Activated CD4-positive, alpha-beta T cell treated with anti-CD3 and anti-CD28 coated beads, Interleukin-2, amount 10 ng/mL, durations not matched to agents 24 days and 14 days (primary cell): ENCODE data around the gene NEDD4L. TPM values are rescaled to one million over a fixed set of nuclear protein-coding genes. Genes with fewer than 3 reads are reported as not detected.
"Not testable (repeated sequence)": the region's sequence is repeated elsewhere in the genome, so short reads cannot be mapped to it uniquely, and the experiment has no call there.

Experiments
- DNase-seq: peaks from one replicate; pipeline ENCODE4 v3.0.0; 2022
- H3K27ac Mint-ChIP-seq: one replicate; pipeline ENCODE4 v1.8.0; 2022; ENCODE audit warnings: mild to moderate bottlenecking, mixed read lengths
- H3K27me3 Mint-ChIP-seq: one replicate; pipeline ENCODE4 v1.8.0; 2022; ENCODE audit warnings: mixed read lengths
- H3K36me3 Mint-ChIP-seq: one replicate; pipeline ENCODE4 v1.8.0; 2022; ENCODE audit warnings: low read depth, mild to moderate bottlenecking, mixed read lengths
- H3K4me1 Mint-ChIP-seq: one replicate; pipeline ENCODE4 v1.8.0; 2021; ENCODE audit warnings: mixed read lengths
- H3K4me3 Mint-ChIP-seq: one replicate; pipeline ENCODE4 v1.8.0; 2022; ENCODE audit warnings: mild to moderate bottlenecking, moderate library complexity, mixed read lengths
- H3K9me3 Mint-ChIP-seq: one replicate; pipeline ENCODE4 v1.8.0; 2021; ENCODE audit warnings: mixed read lengths
- intact Hi-C: fragments of 100-400 bp; cut with micrococcal nuclease; formaldehyde crosslinking; loops from one replicate; pipeline ENCODE4 v1.15.1; 2023
- total RNA-seq: library from RNA; stranded (reverse); gene quantifications from 2 replicates; pipeline ENCODE4 v1.2.3, GENCODE V29; 2022

NEDD4L gene
- total RNA-seq, 1 donor from 2014 or later = 4.2 TPM

GRCh38 chr18:58038063-58038462 lies 6.0 kb upstream of the NEDD4L start:
- H3K27ac Mint-ChIP-seq = no peak overlapping the region
- no peaks in the 10 kb centered on the region for H3K9me3 Mint-ChIP-seq
- H3K36me3 Mint-ChIP-seq = no peaks in the 10 kb centered on the region
- DNase-seq = no peak
- H3K27me3 Mint-ChIP-seq = peaks cover 49% of the 10 kb centered on the region
- H3K4me3 Mint-ChIP-seq = no peak overlapping the region
- intact Hi-C loops = no loop called here
- peaks cover 5% of the 10 kb centered on the region for H3K4me1 Mint-ChIP-seq

- no peak overlapping the region for H3K4me3 Mint-ChIP-seq
- peaks cover 58% of the 10 kb centered on the region for H3K27me3 Mint-ChIP-seq
- H3K36me3 Mint-ChIP-seq = no peaks in the 10 kb centered on the region
Observed at GRCh38 chr18:58041633-58042032, 2.4 kb upstream of the NEDD4L start.

GRCh38 chr18:58042826-58043490 lies 1.1 kb upstream of the NEDD4L start:
- DNase-seq = no peak
- H3K27ac Mint-ChIP-seq = peak overlapping the region; percentile 1
- no peaks in the 10 kb centered on the region for H3K9me3 Mint-ChIP-seq
- peaks cover 62% of the 10 kb centered on the region for H3K27me3 Mint-ChIP-seq
- intact Hi-C loops = loop anchor here (1.0 to 5.0 kb wide), 6 partner anchors 79 to 456 kb away; partner anchors contain the start of genes FECH and NARS1
- peak overlapping the region; percentile 73 for H3K4me3 Mint-ChIP-seq
- peaks cover 21% of the 10 kb centered on the region for H3K4me1 Mint-ChIP-seq
- H3K36me3 Mint-ChIP-seq = no peaks in the 10 kb centered on the region

More at GRCh38 chr18:58041633-58042032, 2.4 kb upstream of the NEDD4L start:
- intact Hi-C loops = loop anchor here (2.0 to 5.0 kb wide), 3 partner anchors 281 to 455 kb away; partner anchors contain the start of genes FECH and NARS1
- Mint-ChIP-seq H3K27ac (no peak overlapping the region), H3K4me1 (peaks cover 21% of the 10 kb centered on the region), H3K9me3 (no peaks in the 10 kb centered on the region)
- no peak for DNase-seq

- H3K4me1 Mint-ChIP-seq = peaks cover 21% of the 10 kb centered on the region
- peak overlapping the region; percentile 90 for H3K4me3 Mint-ChIP-seq
- H3K27ac Mint-ChIP-seq = peak overlapping the region; percentile 60
Observed at GRCh38 chr18:58044370-58045241, 580 bp downstream of the NEDD4L start.

GRCh38 chr18:58045242-58046092 lies 1.4 kb downstream of the NEDD4L start:
- H3K4me1 Mint-ChIP-seq = peaks cover 21% of the 10 kb centered on the region
- H3K27ac Mint-ChIP-seq = peak overlapping the region; percentile 63
- intact Hi-C loops = loop anchor here (2.0 kb wide), 1 partner anchor 205 kb away; no protein-coding TSS in a partner anchor
- no peaks in the 10 kb centered on the region for H3K9me3 Mint-ChIP-seq
- H3K36me3 Mint-ChIP-seq = no peaks in the 10 kb centered on the region
- H3K4me3 Mint-ChIP-seq = peak overlapping the region; percentile 90
- H3K27me3 Mint-ChIP-seq = peaks cover 52% of the 10 kb centered on the region
- DNase-seq = peak; percentile 74

More at GRCh38 chr18:58044370-58045241, 580 bp downstream of the NEDD4L start:
- intact Hi-C loops = loop anchor here (2.0 to 5.0 kb wide), 2 partner anchors 204 to 278 kb away; no protein-coding TSS in a partner anchor
- Mint-ChIP-seq H3K36me3 (no peaks in the 10 kb centered on the region), H3K9me3 (no peaks in the 10 kb centered on the region), H3K27me3 (peaks cover 56% of the 10 kb centered on the region)
- peak; percentile 80 for DNase-seq

- no peak for DNase-seq
- intact Hi-C loops = no loop called here
- H3K36me3 Mint-ChIP-seq = no peaks in the 10 kb centered on the region
Observed at GRCh38 chr18:58046093-58046793, 2.2 kb downstream of the NEDD4L start.

GRCh38 chr18:58046794-58047555 lies 2.9 kb downstream of the NEDD4L start:
- DNase-seq = no peak
- intact Hi-C loops = no loop called here
- Mint-ChIP-seq H3K4me1 (peaks cover 19% of the 10 kb centered on the region), H3K27ac (no peak overlapping the region), H3K4me3 (no peak overlapping the region), H3K27me3 (peaks cover 43% of the 10 kb centered on the region), H3K9me3 (no peaks in the 10 kb centered on the region), H3K36me3 (no peaks in the 10 kb centered on the region)

More at GRCh38 chr18:58046093-58046793, 2.2 kb downstream of the NEDD4L start:
- Mint-ChIP-seq H3K4me1 (peaks cover 21% of the 10 kb centered on the region), H3K27me3 (peaks cover 46% of the 10 kb centered on the region), H3K9me3 (no peaks in the 10 kb centered on the region), H3K27ac (no peak overlapping the region), H3K4me3 (peak overlapping the region; percentile 90)

GRCh38 chr18:58047556-58047882 lies 3.5 kb downstream of the NEDD4L start:
- Mint-ChIP-seq H3K4me1 (peaks cover 19% of the 10 kb centered on the region), H3K27ac (no peak overlapping the region), H3K36me3 (no peaks in the 10 kb centered on the region), H3K27me3 (peaks cover 39% of the 10 kb centered on the region), H3K9me3 (no peaks in the 10 kb centered on the region), H3K4me3 (no peak overlapping the region)
- no peak for DNase-seq
- intact Hi-C loops = no loop called here

- DNase-seq = no peak
- H3K9me3 Mint-ChIP-seq = no peaks in the 10 kb centered on the region
- no peaks in the 10 kb centered on the region for H3K36me3 Mint-ChIP-seq
- peaks cover 15% of the 10 kb centered on the region for H3K4me1 Mint-ChIP-seq
- peaks cover 33% of the 10 kb centered on the region for H3K27me3 Mint-ChIP-seq
- intact Hi-C loops = no loop called here
- no peak overlapping the region for H3K27ac Mint-ChIP-seq
- no peak overlapping the region for H3K4me3 Mint-ChIP-seq
Observed at GRCh38 chr18:58048081-58048642, 4.1 kb downstream of the NEDD4L start.

- no peaks in the 10 kb centered on the region for H3K36me3 Mint-ChIP-seq
- no peak for DNase-seq
- no peaks in the 10 kb centered on the region for H3K9me3 Mint-ChIP-seq
- peaks cover 34% of the 10 kb centered on the region for H3K27me3 Mint-ChIP-seq
- peaks cover 12% of the 10 kb centered on the region for H3K4me1 Mint-ChIP-seq
- no peak overlapping the region for H3K27ac Mint-ChIP-seq
- intact Hi-C loops = no loop called here
- no peak overlapping the region for H3K4me3 Mint-ChIP-seq
Observed at GRCh38 chr18:58049000-58049688, 5.1 kb downstream of the NEDD4L start.

- H3K27ac Mint-ChIP-seq, intact Hi-C loops, H3K9me3 Mint-ChIP-seq, H3K4me3 Mint-ChIP-seq, H3K4me1 Mint-ChIP-seq, DNase-seq, H3K36me3 Mint-ChIP-seq: not testable (repeated sequence)
- H3K27me3 Mint-ChIP-seq = peaks cover 26% of the 10 kb centered on the region
Observed at GRCh38 chr18:58050963-58051362, 6.9 kb downstream of the NEDD4L start.
